HG03571 (cell line): Measurements from ENCODE around the gene USP9Y.

Experiments
- ATAC-seq: cut with Tn5 transposase; IDR thresholded peaks from one replicate; pipeline ENCODE4 v1.9.1; 2021; ENCODE audit not compliant: unreplicated experiment

The USP9Y gene

DNA sequence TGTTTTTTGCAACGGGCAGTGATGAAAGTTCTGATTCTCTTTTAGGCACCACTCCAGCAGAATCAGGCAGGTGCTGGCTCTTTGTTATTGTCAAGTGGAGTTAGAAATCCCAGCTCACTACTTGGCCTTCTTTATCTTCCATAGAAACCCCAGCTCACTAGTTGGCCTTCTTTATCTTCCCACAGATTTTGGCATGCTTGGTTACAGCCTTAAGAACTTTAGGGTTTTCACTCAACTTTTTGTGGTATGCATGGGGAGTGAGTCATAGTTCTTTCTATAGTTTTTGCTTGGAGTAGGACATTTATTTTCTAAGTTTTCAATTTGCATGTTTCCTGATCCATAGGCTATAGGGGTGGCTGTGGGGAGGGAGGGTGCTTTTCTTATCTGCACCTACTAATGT is 55.0 kb downstream of the USP9Y start:
- no peak for ATAC-seq

DNA sequence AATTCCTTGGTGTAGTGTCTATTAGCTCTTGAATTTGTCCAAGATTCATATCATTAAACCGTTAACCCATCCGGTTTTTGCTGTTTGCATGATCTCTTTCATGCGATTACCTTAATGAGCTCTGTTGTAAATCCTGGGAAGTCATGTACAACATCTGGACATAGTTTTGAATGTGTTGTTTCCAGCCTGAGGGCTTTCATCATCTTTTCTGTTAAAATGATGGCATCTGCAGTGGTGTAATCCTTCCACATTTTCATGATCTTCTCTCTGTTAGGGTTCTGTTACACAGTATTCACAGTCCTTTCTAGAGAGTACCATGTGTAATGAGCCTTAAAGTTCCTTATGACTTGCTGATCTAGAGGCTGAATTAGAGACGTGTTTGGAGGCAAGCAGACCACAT is 64.9 kb downstream of the USP9Y start:
- ATAC-seq: no peak

DNA sequence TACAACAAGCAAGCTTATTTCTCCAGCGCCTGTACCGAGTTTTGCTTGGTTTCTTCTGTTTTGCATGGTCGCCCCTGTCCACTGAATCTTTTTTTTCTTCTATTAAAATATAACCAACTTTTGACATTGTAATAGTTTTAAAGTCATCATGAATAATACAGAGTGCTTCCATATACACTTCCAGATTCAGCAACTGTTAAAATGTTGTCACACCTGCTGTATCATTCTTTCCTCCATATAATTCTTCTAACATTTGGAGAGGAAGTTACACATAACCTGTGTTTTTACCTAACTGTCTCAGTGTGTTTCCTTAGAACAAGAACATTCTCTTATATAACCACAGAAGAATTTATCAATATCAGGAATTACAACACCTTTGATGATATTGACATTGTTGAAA is 83.5 kb downstream of the USP9Y start:
- ATAC-seq: no peak

DNA sequence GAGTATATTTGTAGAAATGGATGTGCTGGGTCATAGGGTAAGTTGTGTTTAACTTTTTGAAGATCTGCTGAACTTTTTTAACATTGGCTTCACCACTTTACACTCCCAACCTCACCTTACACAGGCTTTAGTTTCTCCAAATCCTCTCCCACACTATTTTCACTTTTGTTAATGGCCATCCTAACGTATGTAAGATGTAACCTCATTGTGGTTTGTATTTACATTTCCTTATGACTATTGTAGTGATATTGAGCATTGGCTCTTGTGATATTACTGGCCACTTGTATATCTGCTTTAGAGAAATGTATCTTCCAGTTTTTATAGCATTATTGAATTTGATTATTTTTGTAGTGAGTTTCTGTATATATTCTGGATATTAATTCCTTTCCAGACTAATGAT is 93.0 kb downstream of the USP9Y start:
- no peak for ATAC-seq

DNA sequence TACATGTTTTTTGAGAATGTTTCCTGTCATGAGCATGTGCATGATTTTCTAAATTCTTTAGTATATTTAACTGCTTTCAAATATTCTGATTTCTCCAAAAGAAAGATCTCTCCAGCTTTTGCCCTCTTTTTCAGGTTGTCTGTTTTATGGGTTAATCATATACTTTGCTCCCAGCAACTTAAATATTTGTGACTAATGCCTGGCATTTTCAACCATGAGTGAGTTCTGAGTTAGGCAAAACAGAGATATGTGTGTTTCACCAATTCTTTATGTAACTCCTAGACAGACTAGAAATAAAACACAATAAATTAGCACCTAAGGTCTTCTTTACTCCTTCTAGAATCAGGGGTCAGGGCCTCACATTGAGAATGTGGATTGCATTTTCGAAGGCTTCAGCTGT is 107.0 kb downstream of the USP9Y start:
- ATAC-seq: no peak

DNA sequence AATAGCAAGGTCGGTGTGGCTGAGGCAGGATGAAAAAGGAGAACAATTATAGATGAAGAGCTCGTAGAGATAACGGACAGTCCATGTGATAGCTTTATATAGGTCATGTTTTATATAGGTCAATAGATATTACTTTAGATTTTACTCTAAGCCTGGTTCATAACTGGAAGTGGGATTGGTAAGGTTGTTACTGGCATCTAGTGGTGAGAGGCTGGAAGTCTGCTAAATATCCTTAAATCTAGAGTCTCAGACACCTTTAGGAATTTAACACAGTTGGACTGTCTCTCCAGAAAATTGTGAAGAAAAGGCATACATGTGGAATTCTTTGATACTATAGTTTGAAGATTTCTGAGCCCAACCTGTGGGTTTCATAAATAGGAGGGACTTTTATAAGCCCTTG is 108.0 kb downstream of the USP9Y start:
- no peak for ATAC-seq

DNA sequence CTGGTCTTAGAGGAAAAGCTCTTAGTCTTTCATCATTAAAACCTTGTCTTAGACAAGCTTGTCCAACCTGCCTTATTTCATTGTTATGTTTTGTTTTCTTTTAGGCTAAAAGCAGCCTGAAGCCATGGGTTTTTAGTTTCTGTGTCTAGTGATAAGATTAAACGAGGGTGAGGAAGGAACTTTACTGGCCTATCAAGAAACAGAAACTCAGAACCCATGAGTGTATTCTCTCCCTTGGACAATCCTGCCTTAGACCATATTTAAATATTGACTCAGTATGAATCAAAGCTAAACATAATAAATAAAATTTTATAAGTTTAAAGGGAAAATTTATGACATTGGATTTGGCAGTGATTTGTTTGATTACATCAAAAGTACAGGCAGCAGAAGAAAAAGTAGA is 122.4 kb downstream of the USP9Y start:
- ATAC-seq: no peak

DNA sequence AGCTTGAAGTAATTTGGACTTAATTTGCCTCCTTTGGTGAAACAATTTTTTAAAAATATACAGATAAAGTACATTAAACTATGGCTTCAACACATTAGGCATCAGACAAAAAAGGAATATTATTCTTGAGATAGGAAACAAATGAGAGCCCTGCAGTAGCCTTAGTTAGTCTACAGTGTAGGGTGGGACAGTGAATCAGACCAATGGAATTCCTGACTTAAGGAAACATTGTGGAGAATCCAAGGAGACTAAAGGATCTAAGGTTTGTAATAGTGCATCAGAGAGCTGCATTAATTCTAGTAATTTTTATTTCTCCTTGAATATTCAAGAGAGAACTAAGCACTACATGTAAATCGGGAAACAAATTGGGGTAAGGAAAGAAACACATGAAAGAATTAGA is 125.8 kb downstream of the USP9Y start:
- no peak for ATAC-seq

DNA sequence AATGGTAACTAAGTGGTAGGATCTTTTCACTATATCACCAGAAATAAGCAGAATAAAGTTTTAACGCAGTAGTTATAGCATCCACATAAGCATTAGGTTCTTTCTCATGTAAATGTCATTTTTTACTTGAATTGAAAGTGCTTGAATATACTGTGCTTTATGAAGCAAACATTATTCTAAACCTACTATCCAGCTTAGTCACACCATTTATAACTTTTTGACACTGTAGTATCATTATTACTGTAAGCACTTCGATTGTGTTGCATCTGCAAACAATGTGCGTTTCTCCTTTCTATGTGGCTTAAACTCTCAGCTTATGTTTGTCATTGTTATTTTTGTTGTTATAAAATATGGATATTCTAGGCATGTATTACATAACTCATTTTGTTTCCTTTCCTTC is 132.3 kb downstream of the USP9Y start:
- no peak for ATAC-seq

DNA sequence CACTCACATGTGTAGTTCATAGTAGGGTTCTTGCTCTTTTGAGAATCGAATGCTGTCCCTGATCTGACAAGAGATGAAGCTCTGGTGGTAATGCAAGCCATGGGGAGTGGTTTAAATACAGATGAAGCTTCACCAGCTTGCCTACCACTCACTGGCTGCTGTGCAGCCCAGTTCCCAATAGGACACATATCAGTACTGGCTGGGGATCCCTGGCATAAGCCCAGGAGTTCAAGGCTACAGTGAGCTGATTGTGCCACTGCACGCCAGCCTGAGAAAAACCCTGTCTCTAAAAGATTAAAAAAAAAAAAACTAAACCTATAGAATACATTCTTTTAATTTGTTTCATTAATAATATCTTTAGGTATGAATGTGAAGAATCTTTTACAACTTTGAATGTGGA is 136.5 kb downstream of the USP9Y start:
- no peak for ATAC-seq

DNA sequence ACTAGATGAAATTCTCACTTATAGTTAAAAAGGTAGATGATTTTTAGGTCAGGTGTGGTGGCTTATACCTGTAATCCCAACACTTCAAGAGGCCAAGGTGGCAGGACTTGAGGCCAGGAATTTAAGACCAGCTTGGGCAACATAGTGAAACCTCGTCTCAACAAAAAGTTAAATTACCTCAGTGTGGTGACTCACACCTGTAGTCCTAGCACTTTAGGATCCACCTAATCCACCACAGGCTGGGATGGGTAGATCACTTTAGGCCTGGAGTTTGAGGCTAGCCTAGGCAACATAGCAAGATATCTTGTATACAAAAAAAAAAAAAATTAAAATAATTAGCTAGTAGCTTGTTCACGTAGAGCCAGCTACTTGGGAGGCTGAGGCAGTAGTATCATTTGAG is 140.3 kb downstream of the USP9Y start:
- ATAC-seq: no peak

DNA sequence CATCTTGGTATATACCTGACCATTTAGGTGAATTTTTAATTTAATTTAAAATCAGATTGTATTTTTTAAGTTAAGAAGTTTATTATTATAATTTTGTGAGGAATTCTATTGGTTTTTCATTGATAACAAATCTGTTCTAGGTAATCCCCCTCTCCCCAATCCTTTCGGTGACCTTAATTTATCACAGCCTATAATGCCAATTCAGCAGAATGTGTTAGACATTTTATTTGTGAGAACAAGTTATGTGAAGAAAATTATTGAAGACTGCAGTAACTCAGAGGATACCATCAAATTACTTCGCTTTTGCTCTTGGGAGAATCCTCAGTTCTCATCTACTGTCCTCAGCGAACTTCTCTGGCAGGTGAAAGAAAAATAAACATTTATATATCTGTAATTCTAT is 145.8 kb downstream of the USP9Y start:
- no peak for ATAC-seq

DNA sequence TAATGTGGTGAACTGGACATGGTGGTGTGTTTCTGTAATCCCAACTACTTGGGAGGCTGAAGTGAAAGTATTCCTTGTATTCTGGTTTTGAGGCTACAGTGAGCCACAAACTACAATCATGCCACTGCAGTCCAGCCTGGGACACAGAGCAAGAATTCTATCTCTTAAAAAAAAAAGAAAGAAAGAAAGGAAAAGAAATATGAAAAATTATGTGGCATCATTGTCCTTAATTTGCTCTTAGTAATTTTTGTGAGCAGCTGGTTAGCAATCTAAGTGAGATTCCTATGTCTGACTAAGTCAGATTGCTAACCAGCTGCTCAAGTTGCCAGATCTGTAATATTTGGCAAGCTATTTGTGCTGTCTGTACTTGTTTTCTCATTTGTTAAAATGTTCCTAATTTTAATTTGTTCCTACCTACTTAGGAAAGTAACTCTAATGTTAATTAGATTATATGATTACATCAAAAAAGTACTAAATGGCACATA is 154.8 kb downstream of the USP9Y start:
- ATAC-seq: no peak

DNA sequence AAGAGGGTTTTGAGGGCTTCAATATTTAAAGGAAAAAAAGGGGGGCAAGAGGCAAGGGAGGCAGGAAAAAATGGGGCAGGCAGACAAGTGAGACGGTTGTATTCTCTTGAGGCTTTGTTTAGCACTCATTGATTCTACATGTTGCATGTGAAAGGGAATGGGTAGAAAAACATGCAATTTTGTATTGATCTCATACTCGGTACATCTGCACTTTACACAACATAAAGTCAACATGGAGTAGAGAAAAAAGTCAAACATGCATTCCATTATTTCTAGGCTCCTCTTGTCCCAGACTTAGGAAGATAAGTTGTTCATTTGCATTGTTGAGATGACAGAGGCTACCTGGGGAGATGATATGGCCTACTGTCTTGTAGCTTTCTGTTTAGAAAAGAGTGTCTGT is 166.9 kb downstream of the USP9Y start:
- no peak for ATAC-seq

DNA sequence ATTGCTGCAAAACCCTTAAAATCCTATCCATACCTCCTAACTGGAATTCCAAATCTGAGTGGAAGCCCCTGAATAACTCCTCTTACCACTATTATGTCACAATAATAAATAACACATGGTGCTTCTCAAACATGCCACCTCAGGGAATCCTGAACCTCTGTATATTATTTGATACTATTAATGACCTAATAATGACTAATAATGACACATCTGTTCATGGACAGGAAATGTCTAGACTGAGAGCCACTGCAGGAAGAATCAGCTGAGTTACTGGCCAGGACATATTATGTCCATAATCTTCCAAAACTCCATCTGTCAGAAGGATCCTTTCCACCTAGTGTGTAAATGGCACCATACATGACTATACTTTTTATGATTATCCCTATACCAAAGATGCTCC is 195.9 kb downstream of the USP9Y start:
- no peak for ATAC-seq

DNA sequence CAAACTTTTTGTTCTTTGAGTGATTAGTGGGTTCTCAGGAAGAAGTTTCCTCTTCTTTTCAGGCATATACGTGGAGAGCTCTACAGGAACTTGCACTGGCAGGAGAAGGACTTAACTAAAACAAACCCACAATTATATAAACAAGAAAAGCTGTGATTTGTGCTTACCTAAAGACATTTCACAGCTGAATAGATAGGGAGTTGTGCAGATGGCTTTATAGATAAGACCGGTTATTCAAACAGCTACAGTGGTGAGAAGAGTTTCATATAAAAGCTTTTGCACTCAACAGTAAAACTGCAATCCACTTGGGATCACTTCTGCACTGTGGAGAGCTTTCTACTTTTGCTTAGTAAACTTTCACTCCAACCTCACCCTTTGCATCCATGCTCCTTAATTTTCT is 197.6 kb downstream of the USP9Y start:
- no peak for ATAC-seq

DNA sequence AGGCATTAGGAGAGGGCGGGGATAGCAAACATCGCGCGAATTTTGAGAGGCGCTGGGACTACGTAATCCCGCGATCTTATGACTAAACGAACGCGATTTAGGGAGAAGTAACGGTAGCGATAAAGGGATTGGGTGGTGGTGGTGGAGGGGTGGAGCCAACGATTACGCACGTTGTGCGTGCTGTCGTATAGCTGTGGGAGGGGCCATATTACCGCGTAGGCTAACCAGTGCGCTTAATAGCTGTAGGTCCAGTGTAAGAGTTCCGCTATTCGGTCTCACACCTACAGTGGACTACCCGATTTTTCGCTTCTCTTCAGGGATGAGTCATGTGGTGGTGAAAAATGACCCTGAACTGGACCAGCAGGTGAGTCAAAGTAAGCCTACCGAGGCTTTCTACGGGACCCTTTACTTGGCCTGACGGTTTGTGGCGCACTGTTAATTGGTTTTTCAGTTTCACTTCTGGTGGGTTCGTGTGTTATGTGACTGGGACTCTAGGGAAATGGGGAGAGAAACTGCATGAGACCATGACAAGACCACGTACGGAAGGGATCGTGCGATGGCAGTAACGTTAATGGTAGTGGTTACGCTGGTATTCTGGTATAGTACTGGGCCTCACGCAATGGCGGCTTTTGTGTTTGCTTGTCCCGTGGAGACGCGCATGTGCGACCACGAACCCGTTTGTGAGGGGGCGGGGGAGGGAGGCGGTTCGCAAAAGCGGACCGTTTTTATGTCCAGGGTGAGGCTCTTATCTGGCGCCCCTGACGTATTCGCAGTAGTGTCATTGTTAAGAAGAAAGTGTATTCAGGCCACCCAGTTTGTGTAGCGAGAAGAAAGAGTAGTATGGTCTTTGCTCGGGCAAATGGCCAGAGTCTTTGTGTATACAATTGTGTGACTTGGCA is 203.8 kb downstream of the USP9Y start, which contains the start of gene DDX3Y:
TSS of gene DDX3Y (plus strand) at position 251 of the 899 bp plus-strand sequence. CDS start at position 320, 69 bp downstream.
- peak; percentile 90 for ATAC-seq

DNA sequence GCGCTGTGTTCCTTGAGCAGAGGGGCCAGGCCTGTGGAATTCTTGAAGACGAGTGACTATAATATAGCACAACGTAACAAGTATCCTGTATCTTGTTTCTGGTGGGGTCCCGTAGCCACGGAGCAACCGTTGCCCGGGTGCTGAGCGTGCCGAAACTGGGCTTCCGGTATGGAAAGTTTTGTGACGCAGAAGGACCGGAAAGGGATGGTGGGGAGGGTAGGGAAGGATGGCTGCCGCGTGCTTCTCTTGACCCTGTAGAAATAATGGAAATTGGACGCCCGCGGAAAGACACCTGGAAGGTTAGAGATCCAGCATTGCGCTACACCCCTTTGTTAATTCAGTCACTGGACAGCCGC is 204.5 kb downstream of the USP9Y start:
- peak; percentile 41 for ATAC-seq

DNA sequence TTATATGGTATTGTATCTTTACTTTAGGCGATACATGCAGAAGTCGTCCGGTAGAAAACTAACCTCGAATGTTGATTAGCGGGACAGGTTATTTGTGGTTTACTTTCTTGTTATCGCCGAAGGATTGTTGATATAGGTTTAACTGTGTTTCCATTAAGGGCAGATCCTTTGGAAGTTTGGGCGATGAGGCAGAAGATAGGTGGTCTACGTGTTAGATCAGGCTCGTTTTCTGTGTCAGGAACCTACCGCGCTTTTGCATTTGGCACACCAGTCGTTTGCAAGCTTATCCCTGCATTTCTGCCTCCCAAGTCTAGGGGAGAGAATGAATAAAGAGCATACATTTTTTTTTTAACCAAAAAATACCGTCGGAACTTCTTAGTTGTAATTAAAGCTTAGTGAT is 204.9 kb downstream of the USP9Y start:
- no peak for ATAC-seq
